AG09319 (cell line): ENCODE measurements around the gene C7orf57.

Experiments used
- DNase-seq: peaks from one replicate; pipeline ENCODE4 v3.0.0-alpha.2; 2010; ENCODE audit warnings: low read depth; ENCODE audit errors: extremely low read depth
- TF ChIP-seq, protein P1 (sequence below): IDR thresholded peaks from 2 replicates; pipeline ENCODE4 v1.5.1; 2011; ENCODE audit warnings: low read depth, mild to moderate bottlenecking, inconsistent platforms, low read length, moderate library complexity

The C7orf57 gene

DNA sequence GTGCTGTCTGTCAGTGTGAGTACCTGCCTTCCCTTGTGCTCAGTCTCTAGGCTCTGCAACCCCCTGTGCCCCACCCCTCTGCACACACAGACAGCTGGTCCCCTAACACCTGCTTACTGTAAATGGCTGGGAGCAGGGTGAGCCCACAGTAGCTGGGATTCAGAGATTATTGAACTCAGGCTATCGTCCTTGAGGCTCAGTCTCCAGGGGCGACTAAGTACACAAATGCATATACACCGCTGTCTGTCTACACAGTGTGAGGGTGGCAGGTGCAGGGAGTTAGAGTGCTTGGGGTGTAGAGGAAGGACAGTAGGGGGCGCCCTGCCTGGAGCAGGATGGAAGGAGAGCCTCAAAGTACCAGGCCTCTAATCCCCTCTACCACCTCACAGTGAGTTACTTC lies 66.6 kb downstream of the C7orf57 start:
- TF ChIP-seq, protein P1, sequence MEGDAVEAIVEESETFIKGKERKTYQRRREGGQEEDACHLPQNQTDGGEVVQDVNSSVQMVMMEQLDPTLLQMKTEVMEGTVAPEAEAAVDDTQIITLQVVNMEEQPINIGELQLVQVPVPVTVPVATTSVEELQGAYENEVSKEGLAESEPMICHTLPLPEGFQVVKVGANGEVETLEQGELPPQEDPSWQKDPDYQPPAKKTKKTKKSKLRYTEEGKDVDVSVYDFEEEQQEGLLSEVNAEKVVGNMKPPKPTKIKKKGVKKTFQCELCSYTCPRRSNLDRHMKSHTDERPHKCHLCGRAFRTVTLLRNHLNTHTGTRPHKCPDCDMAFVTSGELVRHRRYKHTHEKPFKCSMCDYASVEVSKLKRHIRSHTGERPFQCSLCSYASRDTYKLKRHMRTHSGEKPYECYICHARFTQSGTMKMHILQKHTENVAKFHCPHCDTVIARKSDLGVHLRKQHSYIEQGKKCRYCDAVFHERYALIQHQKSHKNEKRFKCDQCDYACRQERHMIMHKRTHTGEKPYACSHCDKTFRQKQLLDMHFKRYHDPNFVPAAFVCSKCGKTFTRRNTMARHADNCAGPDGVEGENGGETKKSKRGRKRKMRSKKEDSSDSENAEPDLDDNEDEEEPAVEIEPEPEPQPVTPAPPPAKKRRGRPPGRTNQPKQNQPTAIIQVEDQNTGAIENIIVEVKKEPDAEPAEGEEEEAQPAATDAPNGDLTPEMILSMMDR = peak; percentile 22
- DNase-seq = no peak

DNA sequence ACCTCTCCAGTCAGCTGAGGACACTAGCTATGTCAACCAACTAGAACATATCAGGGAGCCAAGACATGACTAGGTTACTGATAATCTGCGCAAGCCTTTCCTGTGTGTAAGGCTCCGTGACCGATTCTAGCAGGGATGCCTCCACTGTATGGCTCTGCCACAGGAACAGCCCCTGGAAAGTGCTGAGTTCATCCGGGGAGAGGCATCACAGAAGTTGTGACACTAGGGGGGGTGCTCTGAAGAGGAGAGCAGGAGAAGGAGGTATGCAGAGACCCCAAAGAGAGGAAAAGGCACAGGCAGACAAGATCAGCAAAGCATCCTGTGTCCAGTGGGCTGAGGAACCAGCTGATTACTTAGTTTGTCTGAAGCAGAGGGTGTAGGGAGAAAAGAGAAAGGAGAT lies 67.2 kb downstream of the C7orf57 start:
- TF ChIP-seq, protein P1 = no peak
- no peak for DNase-seq

DNA sequence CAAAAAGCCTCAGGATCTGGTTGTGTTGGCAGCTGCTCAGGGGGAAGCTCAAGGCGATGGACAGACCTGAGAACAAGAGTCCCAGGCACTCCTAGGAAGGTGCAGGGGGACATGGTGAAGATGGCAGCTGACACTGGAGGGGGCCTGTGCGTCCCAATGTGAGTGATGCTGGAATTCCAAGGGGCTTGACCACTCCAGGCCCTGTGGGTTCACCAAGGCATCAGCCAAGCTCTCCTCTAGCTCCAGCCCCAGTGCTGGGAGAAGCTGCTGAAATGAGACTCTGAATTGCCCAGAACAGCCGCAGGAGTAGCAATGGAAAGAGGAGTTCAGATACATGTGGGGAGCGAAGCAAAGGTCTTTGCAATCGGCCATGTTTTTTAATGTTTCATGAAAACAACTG lies 69.7 kb downstream of the C7orf57 start:
- DNase-seq = no peak
- TF ChIP-seq, protein P1 = no peak

DNA sequence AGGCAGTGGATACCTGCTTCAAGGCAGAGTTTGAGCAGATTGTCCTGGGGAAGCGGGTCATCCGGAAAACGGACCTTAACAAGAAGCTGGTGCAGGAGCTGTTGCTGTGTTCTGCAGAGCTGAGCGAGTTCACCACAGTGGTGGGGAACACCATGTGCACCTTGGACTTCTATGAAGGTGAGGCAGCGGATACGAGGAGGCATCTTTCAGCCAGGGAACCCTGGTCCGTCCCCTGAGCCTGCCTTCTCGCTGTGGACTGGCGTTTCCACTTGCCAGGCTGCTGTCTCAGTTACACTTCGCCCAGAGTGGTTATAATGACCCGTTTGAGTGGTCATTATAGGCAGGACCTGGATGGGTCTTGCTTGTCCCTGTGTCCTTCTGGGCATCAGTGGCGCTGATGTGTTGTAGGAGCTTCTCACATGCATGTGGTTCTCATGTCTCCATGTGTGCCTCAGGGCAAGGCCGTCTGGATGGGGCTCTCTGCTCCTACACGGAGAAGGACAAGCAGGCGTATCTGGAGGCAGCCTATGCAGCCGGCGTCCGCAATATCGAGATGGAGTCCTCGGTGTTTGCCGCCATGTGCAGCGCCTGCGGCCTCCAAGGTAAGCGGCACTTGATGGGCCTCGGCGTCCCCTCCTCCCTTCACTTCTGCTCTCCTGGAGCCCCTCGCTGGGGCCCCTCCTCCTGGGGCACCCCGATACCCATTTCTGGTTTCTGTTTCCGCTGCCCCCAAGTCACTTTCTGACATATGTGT lies 71.7 kb downstream of the C7orf57 start:
- DNase-seq = no peak
- TF ChIP-seq, protein P1 = no peak

DNA sequence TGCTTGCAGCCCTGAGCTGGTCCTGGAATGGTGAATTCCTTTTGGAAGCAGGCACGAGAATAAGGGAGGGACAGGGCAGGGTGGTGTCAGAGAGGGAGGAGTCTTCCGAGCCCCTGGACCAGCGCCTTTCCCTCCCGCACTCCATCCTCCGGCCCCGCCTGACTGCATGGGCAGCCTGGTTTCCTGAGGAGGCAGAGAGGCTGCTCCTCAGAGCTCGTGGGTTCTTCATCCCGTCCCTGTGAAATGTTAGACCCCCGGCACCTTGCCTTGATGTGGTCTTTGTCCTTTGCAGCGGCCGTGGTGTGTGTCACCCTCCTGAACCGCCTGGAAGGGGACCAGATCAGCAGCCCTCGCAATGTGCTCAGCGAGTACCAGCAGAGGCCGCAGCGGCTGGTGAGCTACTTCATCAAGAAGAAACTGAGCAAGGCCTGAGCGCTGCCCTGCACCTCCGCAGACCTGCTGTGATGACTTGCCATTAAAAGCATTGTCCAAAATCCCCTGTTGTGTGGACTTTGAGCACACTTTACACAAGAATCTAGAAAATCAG lies 72.7 kb downstream of the C7orf57 start:
- TF ChIP-seq, protein P1 = no peak
- DNase-seq = no peak

DNA sequence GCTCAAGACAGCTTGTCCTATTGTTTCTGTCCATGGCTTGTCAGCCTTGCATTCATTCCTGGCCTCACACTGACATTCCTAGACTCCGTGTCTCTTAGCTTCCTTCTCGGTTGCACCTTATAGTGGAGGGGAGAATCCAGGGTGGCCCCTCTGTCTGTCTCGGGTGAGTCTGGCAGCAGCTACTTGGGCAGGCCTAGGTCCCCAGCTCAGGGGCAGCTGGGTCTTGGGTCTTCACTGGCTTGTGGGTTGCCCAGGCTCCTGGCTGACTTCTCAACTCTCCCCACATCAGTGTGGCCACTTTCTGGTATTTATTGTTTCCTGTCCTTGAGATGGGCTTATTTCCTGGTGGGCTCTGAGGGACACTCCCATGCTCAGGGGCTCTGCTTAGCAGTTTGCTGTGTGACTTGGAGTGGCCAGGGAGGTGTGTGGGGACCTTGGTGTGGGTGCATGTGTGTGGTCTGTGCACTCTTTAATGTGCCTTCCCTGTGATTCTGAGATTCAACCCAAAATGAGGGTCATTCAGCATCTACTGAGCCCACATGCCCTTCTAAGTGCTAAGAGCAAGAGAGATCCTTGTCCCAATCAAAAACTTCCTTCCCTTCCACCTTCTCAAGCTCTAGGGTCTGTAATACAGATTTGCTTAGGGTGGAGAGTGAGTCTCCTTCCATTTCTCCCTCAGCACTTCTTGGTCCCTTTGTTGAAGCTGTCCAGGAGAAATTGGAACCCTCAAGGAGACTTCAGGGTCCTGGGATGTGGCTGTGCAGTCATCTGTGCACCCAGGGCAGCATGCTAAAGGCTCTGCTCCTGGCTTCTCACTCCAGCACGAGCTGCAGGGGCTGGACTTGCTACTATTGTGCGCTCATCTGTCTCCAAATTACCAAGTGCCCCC lies 73.9 kb downstream of the C7orf57 start:
- DNase-seq = no peak
- TF ChIP-seq, protein P1 = no peak
